Panc1 (cell line): ENCODE measurements around the gene ARHGAP44. TPM values are rescaled to one million over a fixed set of nuclear protein-coding genes. Genes with fewer than 3 reads are reported as not detected.

Source experiments
- ATAC-seq: fragments of 200-7000 bp; cut with Tn5 transposase; 2 replicates; pipeline ENCODE4 v1.9.1; 2020; ENCODE audit warnings: mild to moderate bottlenecking, moderate library complexity
- BruUV-seq: library from RNA; stranded (reverse); fragments of 400-500 nt; replicated peaks from 2 replicates; lab custom pipeline; 2021; lab: Mats Ljungman, UMichigan
- CTCF ChIA-PET: fragments of 300-600 bp; sonication (Branson Sonifier 250); formaldehyde crosslinking; loops from one replicate; lab custom pipeline; 2022; ENCODE audit warnings: antibody characterized with exemption; lab: Charles Lee
- POLR2A ChIA-PET: fragments of 300-600 bp; sonication (Branson Sonifier 250); formaldehyde crosslinking; loops from one replicate; lab custom pipeline; 2022; ENCODE audit warnings: antibody characterized with exemption; lab: Charles Lee
- DNase-seq: peaks from one replicate; pipeline ENCODE4 v3.0.0-alpha.2; 2010; ENCODE audit warnings: low read depth, low spot score
- H3K27ac ChIP-seq: 2 replicates; pipeline ENCODE4 v1.5.1; 2011; ENCODE audit warnings: mild to moderate bottlenecking, low read length, inconsistent platforms
- H3K27me3 ChIP-seq: fragments of 200-500 bp; sonication (Bioruptor generic); 2 replicates; pipeline ENCODE4 v1.6.0; 2014; ENCODE audit warnings: low read length, inconsistent platforms; ENCODE audit not compliant: control insufficient read depth, insufficient read depth
- H3K36me3 ChIP-seq: fragments of 200-500 bp; sonication (Bioruptor generic); 2 replicates; pipeline ENCODE4 v1.5.1; 2014; ENCODE audit warnings: inconsistent platforms, mild to moderate bottlenecking, low read length, moderate library complexity; ENCODE audit not compliant: control insufficient read depth, insufficient read depth
- H3K4me1 ChIP-seq: 2 replicates; pipeline ENCODE4 v1.5.1; 2011; ENCODE audit warnings: inconsistent platforms, mild to moderate bottlenecking, low read length, moderate library complexity; ENCODE audit not compliant: control insufficient read depth, insufficient read depth
- H3K4me3 ChIP-seq, 2 experiments: 2 replicates each; pipeline ENCODE4 v1.5.1; 2011 to 2012; ENCODE audit warnings: low read depth in 2 of 2, low read length in 2 of 2, mild to moderate bottlenecking in 2 of 2, inconsistent platforms in 1 of 2, moderate library complexity in 1 of 2
- H3K9me3 ChIP-seq: fragments of 200-500 bp; sonication (Bioruptor generic); 2 replicates; pipeline ENCODE4 v1.5.1; 2014; ENCODE audit warnings: low read depth, mild to moderate bottlenecking, inconsistent platforms, low read length, moderate library complexity; ENCODE audit not compliant: control insufficient read depth, insufficient read depth
- POLR2AphosphoS5 ChIP-seq: IDR thresholded peaks from 2 replicates; pipeline ENCODE4 v1.6.1; 2012; ENCODE audit warnings: mild to moderate bottlenecking, low read depth, low read length, moderate library complexity
- SIN3A ChIP-seq: IDR thresholded peaks from 2 replicates; pipeline ENCODE4 v1.6.1; 2012; ENCODE audit warnings: low read depth, mild to moderate bottlenecking, low read length, moderate library complexity, borderline replicate concordance; ENCODE audit not compliant: insufficient read depth
- TCF7L2 ChIP-seq: IDR thresholded peaks from 2 replicates; pipeline ENCODE4 v1.6.1; 2011; ENCODE audit warnings: mild to moderate bottlenecking, low read depth, low read length, inconsistent platforms
- in situ Hi-C: cut with HindIII; loops from 2 replicates; pipeline ENCODE4 v1.10.0; 2016; ENCODE audit warnings: low sequenced_read_pairs, low pct_unique_long_range_greater_than_20kb
- intact Hi-C: fragments of 100-400 bp; cut with micrococcal nuclease; formaldehyde crosslinking; loops from one replicate; pipeline ENCODE4 v1.10.0; 2022; ENCODE audit not compliant: unreplicated experiment
- total RNA-seq: library from RNA; stranded (reverse); gene quantifications from one replicate; pipeline ENCODE4 v1.2.1, GENCODE V29; 2021; ENCODE audit not compliant: unreplicated experiment
- TF ChIP-seq, protein P1 (sequence below): fragments of 450-650 bp; IDR thresholded peaks from 2 replicates; pipeline ENCODE4 v1.5.1; 2017; ENCODE audit warnings: mild to moderate bottlenecking
- TF ChIP-seq, protein P2 (sequence below), 2 experiments: IDR thresholded peaks; 2 replicates each; pipeline ENCODE4 v1.6.1; 2011 to 2012; ENCODE audit warnings: low read depth in 2 of 2, control low read depth in 1 of 2, low read length in 1 of 2, mild to moderate bottlenecking in 1 of 2, moderate library complexity in 1 of 2; ENCODE audit not compliant: insufficient read depth in 1 of 2

Gene ARHGAP44
- total RNA-seq, 1 experiment from 2014 or later, result 0.80 TPM

DNA sequence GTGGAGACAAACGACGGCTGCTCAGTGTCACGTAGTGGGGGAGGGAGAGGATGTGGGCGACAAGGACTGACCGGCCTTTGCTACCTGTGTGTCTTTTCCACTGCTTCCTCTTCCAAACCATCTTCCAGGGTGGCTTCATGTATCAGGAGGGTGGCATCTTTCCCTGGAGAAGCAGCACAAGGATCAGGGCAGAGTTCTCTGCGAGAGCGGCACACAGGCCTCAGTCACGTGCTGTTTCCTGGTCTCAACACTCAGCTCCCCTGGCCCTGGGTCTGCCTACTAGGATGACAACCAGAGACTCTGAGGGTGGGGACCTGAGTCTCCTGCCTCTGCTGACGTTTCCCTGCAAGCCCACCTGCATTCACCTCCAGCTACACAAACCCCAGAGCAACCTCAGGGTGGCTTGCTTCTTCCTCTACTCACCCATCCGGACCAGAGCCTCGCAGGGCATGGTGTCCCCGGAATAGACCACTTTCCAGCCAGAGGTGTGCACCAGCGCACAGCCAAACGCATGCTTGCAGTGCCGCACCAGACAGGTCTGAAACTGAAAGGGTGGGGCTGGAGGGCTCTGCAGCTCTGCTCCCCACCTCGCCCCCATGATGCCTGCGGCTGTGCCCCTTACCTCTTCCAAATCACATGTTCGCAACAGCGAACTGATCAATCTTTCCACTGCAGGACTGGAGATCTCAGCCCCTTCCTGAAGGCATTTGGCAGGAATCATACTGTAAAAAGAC, 205.2 kb downstream of the ARHGAP44 start:
- in situ Hi-C loops (no loop called here), intact Hi-C loops (no loop called here)
- no peak for DNase-seq
- Histone ChIP-seq H3K4me3 (no peak overlapping the region), H3K27ac (no peak overlapping the region), H3K4me1 (no peaks in the 10 kb centered on the region), H3K27me3 (no peaks in the 10 kb centered on the region), H3K36me3 (peaks cover 15% of the 10 kb centered on the region), H3K9me3 (no peaks in the 10 kb centered on the region)
- CTCF ChIA-PET, result no interaction called here
- ATAC-seq, result no peak
- no TSS peak for BruUV-seq
- POLR2A ChIA-PET, result no interaction called here
- TF ChIP-seq SIN3A (no peak), TCF7L2 (no peak), POLR2AphosphoS5 (no peak)
- TF ChIP-seq, protein P1, sequence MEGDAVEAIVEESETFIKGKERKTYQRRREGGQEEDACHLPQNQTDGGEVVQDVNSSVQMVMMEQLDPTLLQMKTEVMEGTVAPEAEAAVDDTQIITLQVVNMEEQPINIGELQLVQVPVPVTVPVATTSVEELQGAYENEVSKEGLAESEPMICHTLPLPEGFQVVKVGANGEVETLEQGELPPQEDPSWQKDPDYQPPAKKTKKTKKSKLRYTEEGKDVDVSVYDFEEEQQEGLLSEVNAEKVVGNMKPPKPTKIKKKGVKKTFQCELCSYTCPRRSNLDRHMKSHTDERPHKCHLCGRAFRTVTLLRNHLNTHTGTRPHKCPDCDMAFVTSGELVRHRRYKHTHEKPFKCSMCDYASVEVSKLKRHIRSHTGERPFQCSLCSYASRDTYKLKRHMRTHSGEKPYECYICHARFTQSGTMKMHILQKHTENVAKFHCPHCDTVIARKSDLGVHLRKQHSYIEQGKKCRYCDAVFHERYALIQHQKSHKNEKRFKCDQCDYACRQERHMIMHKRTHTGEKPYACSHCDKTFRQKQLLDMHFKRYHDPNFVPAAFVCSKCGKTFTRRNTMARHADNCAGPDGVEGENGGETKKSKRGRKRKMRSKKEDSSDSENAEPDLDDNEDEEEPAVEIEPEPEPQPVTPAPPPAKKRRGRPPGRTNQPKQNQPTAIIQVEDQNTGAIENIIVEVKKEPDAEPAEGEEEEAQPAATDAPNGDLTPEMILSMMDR, result no peak
- TF ChIP-seq, protein P2, sequence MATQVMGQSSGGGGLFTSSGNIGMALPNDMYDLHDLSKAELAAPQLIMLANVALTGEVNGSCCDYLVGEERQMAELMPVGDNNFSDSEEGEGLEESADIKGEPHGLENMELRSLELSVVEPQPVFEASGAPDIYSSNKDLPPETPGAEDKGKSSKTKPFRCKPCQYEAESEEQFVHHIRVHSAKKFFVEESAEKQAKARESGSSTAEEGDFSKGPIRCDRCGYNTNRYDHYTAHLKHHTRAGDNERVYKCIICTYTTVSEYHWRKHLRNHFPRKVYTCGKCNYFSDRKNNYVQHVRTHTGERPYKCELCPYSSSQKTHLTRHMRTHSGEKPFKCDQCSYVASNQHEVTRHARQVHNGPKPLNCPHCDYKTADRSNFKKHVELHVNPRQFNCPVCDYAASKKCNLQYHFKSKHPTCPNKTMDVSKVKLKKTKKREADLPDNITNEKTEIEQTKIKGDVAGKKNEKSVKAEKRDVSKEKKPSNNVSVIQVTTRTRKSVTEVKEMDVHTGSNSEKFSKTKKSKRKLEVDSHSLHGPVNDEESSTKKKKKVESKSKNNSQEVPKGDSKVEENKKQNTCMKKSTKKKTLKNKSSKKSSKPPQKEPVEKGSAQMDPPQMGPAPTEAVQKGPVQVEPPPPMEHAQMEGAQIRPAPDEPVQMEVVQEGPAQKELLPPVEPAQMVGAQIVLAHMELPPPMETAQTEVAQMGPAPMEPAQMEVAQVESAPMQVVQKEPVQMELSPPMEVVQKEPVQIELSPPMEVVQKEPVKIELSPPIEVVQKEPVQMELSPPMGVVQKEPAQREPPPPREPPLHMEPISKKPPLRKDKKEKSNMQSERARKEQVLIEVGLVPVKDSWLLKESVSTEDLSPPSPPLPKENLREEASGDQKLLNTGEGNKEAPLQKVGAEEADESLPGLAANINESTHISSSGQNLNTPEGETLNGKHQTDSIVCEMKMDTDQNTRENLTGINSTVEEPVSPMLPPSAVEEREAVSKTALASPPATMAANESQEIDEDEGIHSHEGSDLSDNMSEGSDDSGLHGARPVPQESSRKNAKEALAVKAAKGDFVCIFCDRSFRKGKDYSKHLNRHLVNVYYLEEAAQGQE (IDR thresholded peaks at IDR 0.05; ENCODE audit: insufficient read depth in 1 of 2, low read depth in 2 of 2, low read length in 1 of 2), result no peak

DNA sequence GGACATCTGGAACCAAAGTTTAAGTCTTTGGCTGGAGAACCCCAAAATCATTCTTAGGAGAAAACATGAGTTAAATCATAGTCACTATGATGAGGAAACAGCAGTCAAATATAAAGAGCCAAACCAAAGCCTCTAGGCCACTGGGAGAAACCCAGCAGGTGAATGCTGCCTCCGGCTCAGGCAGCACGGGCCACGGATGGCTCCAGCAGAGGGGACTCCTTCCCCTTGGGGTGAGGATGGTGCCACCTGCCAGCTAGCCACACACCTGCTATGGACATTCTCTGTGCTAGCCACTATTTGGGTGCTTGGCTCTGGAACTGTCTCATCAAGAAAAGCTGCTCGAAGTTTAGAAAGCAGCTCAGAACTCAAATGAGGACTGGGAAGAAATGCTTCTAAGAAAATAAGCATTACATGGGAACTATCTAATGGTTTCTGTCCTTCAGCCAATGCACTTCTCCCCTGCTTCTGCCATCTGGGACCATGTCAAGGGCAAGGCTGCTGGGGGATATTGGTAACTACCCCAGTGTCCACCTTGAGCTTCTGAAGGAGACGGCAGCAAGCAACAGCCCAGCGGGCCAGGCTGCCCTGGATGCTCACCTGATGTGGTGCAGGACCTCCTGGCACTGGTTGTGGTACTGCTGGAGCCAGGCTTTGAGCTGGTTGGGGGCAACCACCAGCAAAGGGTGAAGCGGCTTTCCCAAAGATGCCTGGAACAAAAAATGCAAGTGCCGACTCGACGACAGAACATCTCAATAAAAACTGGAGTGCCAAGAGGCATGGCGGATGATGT, 206.0 kb downstream of the ARHGAP44 start:
- in situ Hi-C loops, result no loop called here
- intact Hi-C loops, result no loop called here
- H3K4me3 ChIP-seq, result no peak overlapping the region
- DNase-seq, result no peak
- BruUV-seq, result no TSS peak
- H3K27ac ChIP-seq, result no peak overlapping the region
- TF ChIP-seq, protein P1, result no peak
- TF ChIP-seq, protein P2 (IDR thresholded peaks at IDR 0.05; ENCODE audit: insufficient read depth in 1 of 2, low read depth in 2 of 2, low read length in 1 of 2), result no peak
- TF ChIP-seq TCF7L2 (no peak), SIN3A (no peak), POLR2AphosphoS5 (no peak)
- H3K9me3 ChIP-seq, result no peaks in the 10 kb centered on the region
- ChIA-PET CTCF (no interaction called here), POLR2A (no interaction called here)
- ATAC-seq, result no peak
- H3K4me1 ChIP-seq, result no peaks in the 10 kb centered on the region
- no peaks in the 10 kb centered on the region for H3K27me3 ChIP-seq
- H3K36me3 ChIP-seq, result peaks cover 15% of the 10 kb centered on the region
